Mononuclear cell (primary cell): ENCODE measurements around the gene KDM3A. TPM values are rescaled to one million over a fixed set of nuclear protein-coding genes. Genes with fewer than 3 reads are reported as not detected.

Experiments used
- total RNA-seq: library from RNA; depleted of rRNA; stranded (reverse); fragments of >200 nt; gene quantifications from one replicate; pipeline ENCODE4 v1.2.3, GENCODE V29; 2012

Gene KDM3A
- total RNA-seq, 1 donor = 130 TPM

Other genes starting within 250 kb of the KDM3A start
- 34.0 TPM for gene IMMT, start 245.9 kb upstream of the KDM3A start, total RNA-seq
- gene MRPL35, start 241.9 kb upstream of the KDM3A start, total RNA-seq = 13.3 TPM
- gene REEP1, start 103.7 kb upstream of the KDM3A start, total RNA-seq = 0.63 TPM
- gene CHMP3, start 122.1 kb downstream of the KDM3A start, total RNA-seq = 57.7 TPM
- gene RNF103, start 182.5 kb downstream of the KDM3A start, total RNA-seq = 65.9 TPM